Measurements from ENCODE around the gene EFEMP2.

- TF ChIP-seq, protein P1, sequence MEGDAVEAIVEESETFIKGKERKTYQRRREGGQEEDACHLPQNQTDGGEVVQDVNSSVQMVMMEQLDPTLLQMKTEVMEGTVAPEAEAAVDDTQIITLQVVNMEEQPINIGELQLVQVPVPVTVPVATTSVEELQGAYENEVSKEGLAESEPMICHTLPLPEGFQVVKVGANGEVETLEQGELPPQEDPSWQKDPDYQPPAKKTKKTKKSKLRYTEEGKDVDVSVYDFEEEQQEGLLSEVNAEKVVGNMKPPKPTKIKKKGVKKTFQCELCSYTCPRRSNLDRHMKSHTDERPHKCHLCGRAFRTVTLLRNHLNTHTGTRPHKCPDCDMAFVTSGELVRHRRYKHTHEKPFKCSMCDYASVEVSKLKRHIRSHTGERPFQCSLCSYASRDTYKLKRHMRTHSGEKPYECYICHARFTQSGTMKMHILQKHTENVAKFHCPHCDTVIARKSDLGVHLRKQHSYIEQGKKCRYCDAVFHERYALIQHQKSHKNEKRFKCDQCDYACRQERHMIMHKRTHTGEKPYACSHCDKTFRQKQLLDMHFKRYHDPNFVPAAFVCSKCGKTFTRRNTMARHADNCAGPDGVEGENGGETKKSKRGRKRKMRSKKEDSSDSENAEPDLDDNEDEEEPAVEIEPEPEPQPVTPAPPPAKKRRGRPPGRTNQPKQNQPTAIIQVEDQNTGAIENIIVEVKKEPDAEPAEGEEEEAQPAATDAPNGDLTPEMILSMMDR (IDR thresholded peaks at IDR 0.05; ENCODE audit: insufficient read depth, low read depth, low read length): no peak
- no peak for TF ChIP-seq EZH2 (IDR thresholded peaks at IDR 0.05; ENCODE audit: insufficient read depth, low read length)
These were observed 20.2 kb upstream of the EFEMP2 start for GRCh38 chr11:65892661-65893317.
